Vagina (tissue), 2 donors: Measurements from ENCODE around the gene PRCP. TPM values are rescaled to one million over a fixed set of nuclear protein-coding genes. Genes with fewer than 3 reads are reported as not detected.
A peak's percentile ranks its signal among the peaks of the same experiment; 100 is the strongest.

ENCODE experiments used
- DNase-seq, 2 donors: peaks; one replicate each; pipeline ENCODE4 v3.0.0-alpha.2; 2017; ENCODE audit errors: extremely low spot score in 2 of 2
- H3K27ac ChIP-seq: fragments of 200-600 bp; sonication (generic); one replicate; pipeline ENCODE4 v1.5.1; 2019
- H3K27me3 ChIP-seq: fragments of 200-600 bp; sonication (generic); one replicate; pipeline ENCODE4 v1.5.1; 2019
- H3K36me3 ChIP-seq, 2 donors: fragments of 200-600 bp; sonication (generic); one replicate each; pipeline ENCODE4 v1.5.1; 2017 to 2019
- H3K4me1 ChIP-seq: fragments of 200-600 bp; sonication (generic); one replicate; pipeline ENCODE4 v1.5.1; 2019
- H3K4me3 ChIP-seq, 2 donors: fragments of 200-600 bp; sonication (generic); 1 replicate in 1 of 2; 2 replicates in 1 of 2; pipeline ENCODE4 v1.5.1; 2016 to 2019
- H3K9me3 ChIP-seq: fragments of 200-600 bp; sonication (generic); one replicate; pipeline ENCODE4 v1.5.1; 2019
- CTCF ChIP-seq, 3 experiments: fragments of 450-650 bp in 2 of 3; fragments of 200-600 bp in 1 of 3; sonication (generic) in 1 of 3; IDR thresholded peaks; one replicate each; pipeline ENCODE4 v1.5.1; 2017 to 2019; ENCODE audit warnings: antibody characterized with exemption in 3 of 3, mild to moderate bottlenecking in 2 of 3, moderate library complexity in 2 of 3
- POLR2A ChIP-seq, 2 donors: fragments of 450-650 bp; IDR thresholded peaks; one replicate each; pipeline ENCODE4 v1.6.1; 2017; ENCODE audit warnings: antibody characterized with exemption in 2 of 2, mild to moderate bottlenecking in 2 of 2, moderate library complexity in 2 of 2
- POLR2AphosphoS5 ChIP-seq, 2 donors: sonication (generic); formaldehyde crosslinking; IDR thresholded peaks; one replicate each; pipeline ENCODE4 v1.9.0; 2017; ENCODE audit warnings: antibody characterized with exemption in 2 of 2, mild to moderate bottlenecking in 2 of 2, low read depth in 1 of 2; ENCODE audit not compliant: insufficient read depth in 1 of 2
- intact Hi-C: fragments of 100-400 bp; cut with DNase I; formaldehyde crosslinking; loops from one replicate; pipeline ENCODE4 v1.15.1; 2023
- total RNA-seq: library from RNA; depleted of rRNA; stranded (reverse); fragments of >200 nt; gene quantifications from one replicate; pipeline ENCODE4 v1.2.3, GENCODE V29; 2016

PRCP gene
- total RNA-seq, 1 donor from 2014 or later: 79.3 TPM

- Histone ChIP-seq H3K36me3 (no peaks in the 10 kb centered on the region), H3K27ac (no peak overlapping the region), H3K9me3 (no peaks in the 10 kb centered on the region), H3K4me1 (no peaks in the 10 kb centered on the region), H3K4me3 (no peak overlapping the region), H3K27me3 (no peaks in the 10 kb centered on the region)
- intact Hi-C loops: no loop called here
- TF ChIP-seq POLR2AphosphoS5 (IDR thresholded peaks at IDR 0.05; ENCODE audit: insufficient read depth in 1 of 2, low read depth in 1 of 2): no peak
- TF ChIP-seq POLR2A (IDR thresholded peaks at IDR 0.05): no peak
- TF ChIP-seq CTCF (IDR thresholded peaks at IDR 0.05): no peak
- no peak for DNase-seq
Observed at GRCh38 chr11:82930734-82931133, 30.5 kb upstream of the PRCP start.

- no peak for TF ChIP-seq POLR2A (IDR thresholded peaks at IDR 0.05)
- TF ChIP-seq POLR2AphosphoS5 (IDR thresholded peaks at IDR 0.05; ENCODE audit: insufficient read depth in 1 of 2, low read depth in 1 of 2): no peak
- TF ChIP-seq CTCF (IDR thresholded peaks at IDR 0.05): no peak
- Histone ChIP-seq H3K4me1 (no peaks in the 10 kb centered on the region), H3K27me3 (no peaks in the 10 kb centered on the region), H3K9me3 (no peaks in the 10 kb centered on the region), H3K36me3 (no peaks in the 10 kb centered on the region), H3K27ac (no peak overlapping the region), H3K4me3 (no peak overlapping the region)
- intact Hi-C loops: no loop called here
- no peak for DNase-seq
Observed at GRCh38 chr11:82930229-82930628, 30.0 kb upstream of the PRCP start.

- no peaks in the 10 kb centered on the region for H3K4me1 ChIP-seq
- no peak for TF ChIP-seq POLR2A (IDR thresholded peaks at IDR 0.05)
- no peak for TF ChIP-seq POLR2AphosphoS5 (IDR thresholded peaks at IDR 0.05; ENCODE audit: insufficient read depth in 1 of 2, low read depth in 1 of 2)
- TF ChIP-seq CTCF (IDR thresholded peaks at IDR 0.05): no peak
- no peaks in the 10 kb centered on the region for H3K36me3 ChIP-seq
- H3K27ac ChIP-seq: no peak overlapping the region
- H3K9me3 ChIP-seq: no peaks in the 10 kb centered on the region
- intact Hi-C loops: no loop called here
- H3K4me3 ChIP-seq: no peak overlapping the region
- no peak for DNase-seq
- H3K27me3 ChIP-seq: no peaks in the 10 kb centered on the region
Observed at GRCh38 chr11:82929121-82929520, 28.9 kb upstream of the PRCP start.

- intact Hi-C loops: no loop called here
Observed at GRCh38 chr11:82927264-82927880, 27.1 kb upstream of the PRCP start.

More at GRCh38 chr11:82927264-82927880, 27.1 kb upstream of the PRCP start:
- Histone ChIP-seq H3K27me3 (no peaks in the 10 kb centered on the region), H3K36me3 (no peaks in the 10 kb centered on the region), H3K4me1 (no peaks in the 10 kb centered on the region), H3K9me3 (no peaks in the 10 kb centered on the region), H3K4me3 (no peak overlapping the region), H3K27ac (no peak overlapping the region)
- TF ChIP-seq CTCF (IDR thresholded peaks at IDR 0.05) (peak; percentile 58 to 81 (median 81)), POLR2A (IDR thresholded peaks at IDR 0.05) (no peak), POLR2AphosphoS5 (IDR thresholded peaks at IDR 0.05; ENCODE audit: insufficient read depth in 1 of 2, low read depth in 1 of 2) (peak in 1 of 2 donors; percentile 49)
- no peak for DNase-seq
